H1 (cell line): ENCODE results near the gene RCAN2.

ENCODE experiments used
- BCL11A ChIP-seq, 2 experiments: IDR thresholded peaks; one replicate each; pipeline ENCODE4 v1.6.1; 2011; ENCODE audit warnings: low read depth in 2 of 2, low read length in 2 of 2, mild to moderate bottlenecking in 2 of 2
- CHD2 ChIP-seq: IDR thresholded peaks from 2 replicates; pipeline ENCODE4 v1.6.1; 2012; ENCODE audit warnings: low read length, improper control_type of control experiment
- CTCF ChIP-seq, 3 experiments: IDR thresholded peaks; 1 replicate in 2 of 3; 2 replicates in 1 of 3; pipeline versions ENCODE4 v1.5.1 to v1.6.1; 2011; ENCODE audit warnings: low read length in 3 of 3, mild to moderate bottlenecking in 3 of 3, inconsistent platforms in 2 of 3, low read depth in 1 of 3, moderate library complexity in 1 of 3; ENCODE audit not compliant: insufficient read depth in 1 of 3; ENCODE audit errors: control extremely low read depth in 1 of 3
- EP300 ChIP-seq, 2 experiments: IDR thresholded peaks; 1 replicate in 1 of 2; 2 replicates in 1 of 2; pipeline ENCODE4 v1.6.1; 2011 to 2012; ENCODE audit warnings: low read depth in 2 of 2, low read length in 2 of 2, mild to moderate bottlenecking in 2 of 2, borderline replicate concordance in 1 of 2, inconsistent platforms in 1 of 2, moderate library complexity in 1 of 2
- EZH2 ChIP-seq: fragments of 200-600 bp; sonication (generic); IDR thresholded peaks from 2 replicates; pipeline ENCODE4 v1.7.1; 2012; ENCODE audit warnings: low read depth, mild to moderate bottlenecking, moderate library complexity, low read length, inconsistent platforms; ENCODE audit not compliant: severe bottlenecking
- KDM5A ChIP-seq: fragments of 200-600 bp; IDR thresholded peaks from 2 replicates; pipeline ENCODE4 v1.7.1; 2012; ENCODE audit warnings: mild to moderate bottlenecking, low read length, inconsistent platforms, mixed read lengths
- NANOG ChIP-seq: IDR thresholded peaks from 2 replicates; pipeline ENCODE4 v1.6.1; 2011; ENCODE audit warnings: low read length, low read depth, mild to moderate bottlenecking, inconsistent platforms; ENCODE audit not compliant: insufficient read depth, poor library complexity, severe bottlenecking
- POLR2A ChIP-seq, 2 experiments: IDR thresholded peaks; 1 replicate in 1 of 2; 2 replicates in 1 of 2; pipeline ENCODE4 v1.6.1; 2011; ENCODE audit warnings: low read depth in 2 of 2, low read length in 2 of 2, mild to moderate bottlenecking in 2 of 2; ENCODE audit errors: control extremely low read depth in 1 of 2
- POLR2AphosphoS5 ChIP-seq: IDR thresholded peaks from 2 replicates; pipeline ENCODE4 v1.6.1; 2011; ENCODE audit warnings: low read depth, low read length
- SP2 ChIP-seq: IDR thresholded peaks from 2 replicates; pipeline ENCODE4 v1.6.1; 2012; ENCODE audit warnings: mild to moderate bottlenecking, low read length, inconsistent platforms
- YY1 ChIP-seq: IDR thresholded peaks from 2 replicates; pipeline ENCODE4 v1.6.1; 2011; ENCODE audit warnings: low read depth, mild to moderate bottlenecking, low read length
- TF ChIP-seq, protein P1 (sequence below): IDR thresholded peaks from 2 replicates; pipeline ENCODE4 v1.6.1; 2012; ENCODE audit warnings: low read length, inconsistent platforms
- TF ChIP-seq, protein P2 (sequence below): IDR thresholded peaks from 2 replicates; pipeline ENCODE4 v1.6.1; 2012; ENCODE audit warnings: inconsistent platforms

DNA sequence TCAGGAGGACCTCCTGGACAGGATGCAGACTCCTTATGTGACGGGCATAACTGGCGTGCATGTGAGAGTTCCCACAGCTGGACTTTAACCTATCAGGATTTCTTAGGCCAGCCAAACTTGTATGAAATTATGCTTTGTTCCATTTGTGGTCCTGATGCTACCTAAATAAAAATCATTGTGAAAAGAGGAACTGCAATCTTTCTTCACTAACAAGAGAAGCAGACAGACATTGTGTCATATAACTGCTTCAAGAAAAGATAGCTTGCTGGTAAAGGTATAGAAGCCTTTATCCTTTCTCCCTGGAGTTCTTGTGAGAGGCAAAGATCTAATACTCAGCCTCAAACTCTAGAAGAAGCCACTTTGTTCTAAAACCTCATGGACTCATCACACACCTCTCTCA, 233.0 kb downstream of the RCAN2 start:
- no peak for TF ChIP-seq SP2
- TF ChIP-seq EP300 (IDR thresholded peaks at IDR 0.05; ENCODE audit: borderline replicate concordance in 1 of 2, low read depth in 2 of 2, low read length in 2 of 2), result no peak
- TF ChIP-seq CHD2, result no peak
- no peak for TF ChIP-seq POLR2AphosphoS5
- TF ChIP-seq CTCF (IDR thresholded peaks at IDR 0.05; ENCODE audit: control extremely low read depth in 1 of 3, insufficient read depth in 1 of 3, low read depth in 1 of 3, low read length in 3 of 3), result no peak
- TF ChIP-seq, protein P1, sequence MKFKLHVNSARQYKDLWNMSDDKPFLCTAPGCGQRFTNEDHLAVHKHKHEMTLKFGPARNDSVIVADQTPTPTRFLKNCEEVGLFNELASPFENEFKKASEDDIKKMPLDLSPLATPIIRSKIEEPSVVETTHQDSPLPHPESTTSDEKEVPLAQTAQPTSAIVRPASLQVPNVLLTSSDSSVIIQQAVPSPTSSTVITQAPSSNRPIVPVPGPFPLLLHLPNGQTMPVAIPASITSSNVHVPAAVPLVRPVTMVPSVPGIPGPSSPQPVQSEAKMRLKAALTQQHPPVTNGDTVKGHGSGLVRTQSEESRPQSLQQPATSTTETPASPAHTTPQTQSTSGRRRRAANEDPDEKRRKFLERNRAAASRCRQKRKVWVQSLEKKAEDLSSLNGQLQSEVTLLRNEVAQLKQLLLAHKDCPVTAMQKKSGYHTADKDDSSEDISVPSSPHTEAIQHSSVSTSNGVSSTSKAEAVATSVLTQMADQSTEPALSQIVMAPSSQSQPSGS, result no peak
- TF ChIP-seq, protein P2, sequence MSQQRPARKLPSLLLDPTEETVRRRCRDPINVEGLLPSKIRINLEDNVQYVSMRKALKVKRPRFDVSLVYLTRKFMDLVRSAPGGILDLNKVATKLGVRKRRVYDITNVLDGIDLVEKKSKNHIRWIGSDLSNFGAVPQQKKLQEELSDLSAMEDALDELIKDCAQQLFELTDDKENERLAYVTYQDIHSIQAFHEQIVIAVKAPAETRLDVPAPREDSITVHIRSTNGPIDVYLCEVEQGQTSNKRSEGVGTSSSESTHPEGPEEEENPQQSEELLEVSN, result no peak
- no peak for TF ChIP-seq KDM5A
- TF ChIP-seq EZH2, result no peak
- TF ChIP-seq POLR2A (IDR thresholded peaks at IDR 0.05; ENCODE audit: control extremely low read depth in 1 of 2, low read depth in 2 of 2, low read length in 2 of 2), result no peak
- no peak for TF ChIP-seq NANOG
- TF ChIP-seq YY1, result no peak
- TF ChIP-seq BCL11A (IDR thresholded peaks at IDR 0.05; ENCODE audit: low read depth in 2 of 2, low read length in 2 of 2), result no peak
